ENCODE measurements around the gene D2HGDH. TPM values are rescaled to one million over a fixed set of nuclear protein-coding genes. Genes with fewer than 3 reads are reported as not detected.

The D2HGDH gene
- total and polyA plus RNA-seq, 2 of the 8 experiments (the other 6 are each of a cell fraction or from before 2014, with no cell fraction given): 3.4 to 8.1 TPM

DNA sequence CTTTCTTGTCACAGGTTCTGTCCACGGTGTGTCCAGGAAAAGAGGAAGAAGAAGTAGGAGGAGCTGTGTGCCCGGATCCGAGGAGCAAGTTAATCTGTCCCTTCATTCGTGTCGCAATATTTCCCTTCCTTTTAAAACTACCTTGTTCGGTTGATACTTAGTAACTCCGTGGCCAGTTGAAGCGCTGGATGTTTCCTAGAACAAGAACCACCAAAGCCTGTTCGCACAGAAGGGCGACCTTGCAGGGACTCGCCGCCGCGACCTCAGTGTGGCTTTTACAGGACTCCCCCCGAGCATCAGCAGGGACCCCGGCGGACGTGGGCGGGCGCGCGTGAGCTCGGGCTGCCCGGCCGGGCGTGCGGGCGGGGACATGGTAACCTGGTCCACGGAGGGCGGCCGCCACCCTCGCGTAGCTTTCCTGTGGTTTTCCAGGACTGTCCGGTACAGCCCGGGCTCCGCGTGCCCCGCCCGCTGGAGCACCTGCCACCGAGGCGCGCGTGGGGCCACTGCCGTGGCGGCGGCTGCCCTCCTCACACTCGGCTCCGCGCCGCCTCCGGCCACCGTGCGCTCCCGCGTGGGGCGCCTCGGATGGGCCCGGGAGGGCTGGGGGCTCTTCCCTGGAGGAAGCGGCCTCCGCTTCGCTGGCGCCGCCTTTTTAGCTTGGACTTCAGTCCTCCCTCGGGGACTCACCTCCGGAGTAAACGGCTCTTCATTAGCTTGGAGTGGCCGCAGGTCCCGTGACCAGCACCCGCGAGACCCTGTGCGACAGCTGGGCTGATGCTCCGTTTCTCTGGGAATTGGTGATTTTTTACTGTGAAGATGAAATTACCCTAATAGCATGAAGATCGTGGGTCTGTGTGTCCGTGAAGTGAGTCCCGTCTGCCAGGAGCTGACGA is 9.2 kb upstream of the D2HGDH start:
- no peak overlapping the region for H4K91ac ChIP-seq (replicated peaks; ENCODE audit: insufficient read length, low read length)
- H3K23ac ChIP-seq (ENCODE audit: insufficient read length): no peak overlapping the region
- FAIRE-seq (no peak), DNase-seq (ENCODE audit: low read depth in 1 of 2, low spot score in 2 of 2) (no peak)
- no peak overlapping the region for H3K14ac ChIP-seq (ENCODE audit: insufficient read length)
- no peak overlapping the region for H2BK5ac ChIP-seq (ENCODE audit: low read depth, low read length)
- no peak overlapping the region for H4K5ac ChIP-seq (ENCODE audit: insufficient read length, low read depth, low read length)
- POLR2A ChIA-PET (ENCODE audit: partially characterized antibody): interaction anchor here (1.1 to 10.7 kb wide), 6 partner anchors 9 to 83 kb away, joined by 3 to 64 read pairs (median 4); partner anchors contain the start of genes D2HGDH and ING5
- no peak overlapping the region for H3K4me2 ChIP-seq (ENCODE audit: insufficient read depth in 1 of 2, low read depth in 2 of 2, low read length in 2 of 2)
- H3K79me2 ChIP-seq (ENCODE audit: control insufficient read depth in 1 of 2, insufficient read depth in 2 of 2, low read length in 2 of 2): no peaks in the 10 kb centered on the region
- H2BK15ac ChIP-seq (ENCODE audit: low read length): no peak overlapping the region
- no peak overlapping the region for H3K9ac ChIP-seq (replicated peaks in 1 of 4; ENCODE audit: extremely low read depth in 1 of 4, low read depth in 3 of 4, low read length in 3 of 4)
- 95% methylated on average over 54 of the region's 76 CpGs; no CpG with 5 or more reads in 1 of the 2 experiments for WGBS, 2 experiments (ENCODE audit: extremely low coverage in 1 of 2, insufficient coverage in 1 of 2, insufficient read length in 1 of 2, insufficient replicate concordance in 2 of 2, low coverage in 1 of 2, low lambda C conversion rate in 2 of 2, missing lambda C conversion rate in 1 of 2)
- no peaks in the 10 kb centered on the region for H3K4me1 ChIP-seq (replicated peaks in 1 of 4; ENCODE audit: control insufficient read depth in 3 of 4, insufficient read depth in 4 of 4, low read length in 3 of 4)
- H3K4ac ChIP-seq (replicated peaks; ENCODE audit: insufficient read length, low read depth, low read length): no peak overlapping the region
- H4K20me1 ChIP-seq (replicated peaks in 1 of 2; ENCODE audit: control insufficient read depth in 1 of 2, insufficient read depth in 2 of 2, low read length in 2 of 2): peaks cover 2 to 3% of the 10 kb centered on the region in 2 experiments
- H2BK120ac ChIP-seq (replicated peaks; ENCODE audit: low read depth, low read length): no peak overlapping the region
- H2BK20ac ChIP-seq (ENCODE audit: low read length): no peak overlapping the region
- no peak overlapping the region for H3K56ac ChIP-seq (replicated peaks; ENCODE audit: insufficient read length, low read depth, low read length)
- H2BK12ac ChIP-seq (ENCODE audit: low read depth, low read length): no peak overlapping the region
- no peak overlapping the region for H3K4me3 ChIP-seq (ENCODE audit: extremely low read depth in 1 of 4, insufficient read depth in 2 of 4, low read depth in 3 of 4, low read length in 4 of 4)
- no peak overlapping the region for H4K8ac ChIP-seq (ENCODE audit: extremely low read depth, insufficient read depth, low read length)
- CTCF ChIA-PET (ENCODE audit: partially characterized antibody): interaction anchor here (0.5 to 2.8 kb wide), 13 partner anchors 8 to 297 kb away, joined by 3 to 28 read pairs (median 5); partner anchors contain the start of gene D2HGDH
- H3K18ac ChIP-seq (ENCODE audit: extremely low read depth, low read length): no peak overlapping the region
- no peak overlapping the region for H2AFZ ChIP-seq (ENCODE audit: low read length)
- no peaks in the 10 kb centered on the region; a peak in 1 of 7 replicates for H3K27me3 ChIP-seq (replicated peaks in 1 of 4; ENCODE audit: control insufficient read depth in 3 of 4, extremely low read depth in 1 of 4, insufficient read depth in 3 of 4, low read length in 3 of 4)
- no peak overlapping the region for H3K27ac ChIP-seq (ENCODE audit: low read depth, low read length)
- no peak overlapping the region for H2AK5ac ChIP-seq (ENCODE audit: low read depth, low read length)
- no peaks in the 10 kb centered on the region for H3K23me2 ChIP-seq (ENCODE audit: low read depth, low read length)
- H3K79me1 ChIP-seq (ENCODE audit: low read depth, low read length): no peaks in the 10 kb centered on the region; the same call in 1 of the 2 replicates
- peaks cover 0 to 40% (median 28%) of the 10 kb centered on the region in 4 experiments; a peak in 6 of 8 replicates for H3K36me3 ChIP-seq (ENCODE audit: control insufficient read depth in 2 of 4, insufficient read depth in 4 of 4, low read length in 3 of 4)
- H3K9me3 ChIP-seq (ENCODE audit: insufficient read depth in 2 of 2, low read depth in 1 of 2, low read length in 1 of 2): peaks cover 12 to 16% of the 10 kb centered on the region in 2 experiments
- TF ChIP-seq SP2 (IDR thresholded peaks at IDR 0.05; ENCODE audit: low read length): no peak
- TF ChIP-seq EZH2 (IDR thresholded peaks at IDR 0.05; ENCODE audit: low read depth, low read length, severe bottlenecking): no peak
- no peak for TF ChIP-seq RFX5 (IDR thresholded peaks at IDR 0.05; ENCODE audit: borderline replicate concordance, low read depth, low read length)
- TF ChIP-seq SIX5 (IDR thresholded peaks at IDR 0.05; ENCODE audit: low read depth, low read length): no peak
- no peak for TF ChIP-seq JUN (IDR thresholded peaks at IDR 0.05; ENCODE audit: low read depth, low read length)
- TF ChIP-seq CEBPB (IDR thresholded peaks at IDR 0.05; ENCODE audit: low read depth, low read length): no peak
- TF ChIP-seq GABPA (IDR thresholded peaks at IDR 0.05; ENCODE audit: borderline replicate concordance, insufficient read depth, low read length): no peak
- TF ChIP-seq CHD2 (IDR thresholded peaks at IDR 0.05; ENCODE audit: low read length): no peak
- TF ChIP-seq RAD21 (IDR thresholded peaks at IDR 0.05 in 1 of 2, conservative IDR thresholded peaks at IDR 0.05 in 1 of 2; ENCODE audit: low read depth in 2 of 2, low read length in 2 of 2): no peak
